Peyer's patch (tissue), 4 donors: Measurements from ENCODE around the gene FAM222A.

Source experiments
- CTCF ChIP-seq, 6 experiments: fragments of 450-650 bp in 4 of 6; fragments of 200-600 bp in 2 of 6; sonication (generic) in 1 of 6; IDR thresholded peaks; one replicate each; pipeline ENCODE4 v1.5.1; 2017 to 2019; ENCODE audit warnings: antibody characterized with exemption in 6 of 6, mild to moderate bottlenecking in 3 of 6, moderate library complexity in 1 of 6
- POLR2A ChIP-seq, 2 donors: fragments of 450-650 bp; IDR thresholded peaks; one replicate each; pipeline ENCODE4 v1.5.1; 2017; ENCODE audit warnings: antibody characterized with exemption in 2 of 2, mild to moderate bottlenecking in 2 of 2, moderate library complexity in 2 of 2

GRCh38 chr12:109671502-109671901 is 42.1 kb upstream of the FAM222A start:
- TF ChIP-seq POLR2A (IDR thresholded peaks at IDR 0.05) (no peak), CTCF (IDR thresholded peaks at IDR 0.05) (no peak)
